ENCODE measurements around the gene LIFR.

LIFR gene

GRCh38 chr5:38455796-38456330, 100.6 kb downstream of the LIFR start:
- no peaks in the 10 kb centered on the region for H3K36me3 ChIP-seq (ENCODE audit: control insufficient read depth, insufficient read depth, low read length)
- no peaks in the 10 kb centered on the region for H3K9me3 ChIP-seq (ENCODE audit: control insufficient read depth, insufficient read depth, low read length)
- H3K4me1 ChIP-seq (ENCODE audit: control insufficient read depth, insufficient read depth, low read length), result no peaks in the 10 kb centered on the region
- WGBS (ENCODE audit: insufficient coverage, insufficient read length), result no CpG with 5 or more reads among the region's 8 CpGs
- H3K4me3 ChIP-seq (ENCODE audit: low read length), result no peak overlapping the region
- no peaks in the 10 kb centered on the region for H3K27me3 ChIP-seq (ENCODE audit: control insufficient read depth, insufficient read depth, low read length)
- H3K27ac ChIP-seq (ENCODE audit: low read length), result no peak overlapping the region
- DNase-seq (ENCODE audit: low read depth, low spot score), result no peak

DNA sequence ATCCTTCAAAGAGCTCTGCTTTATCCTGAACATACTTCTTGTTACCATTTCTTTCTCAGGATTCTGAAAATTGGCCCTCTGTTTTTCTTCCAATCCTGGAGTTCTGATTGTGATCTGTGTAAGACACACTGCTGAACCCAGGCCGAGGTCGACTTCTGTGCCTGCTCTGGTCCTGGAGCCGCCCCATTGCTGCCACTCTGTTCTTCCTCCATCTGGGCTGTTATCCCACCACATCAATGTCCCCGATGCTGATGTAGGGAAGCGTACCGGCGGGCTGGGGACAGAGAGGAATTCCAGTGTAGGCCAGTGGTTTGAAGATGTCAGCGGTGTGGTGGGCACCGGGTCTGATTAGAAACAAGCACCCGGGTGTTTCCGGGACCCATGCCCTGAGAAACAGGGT, 102.5 kb downstream of the LIFR start:
- H3K36me3 ChIP-seq (ENCODE audit: control insufficient read depth, insufficient read depth, low read length), result no peaks in the 10 kb centered on the region
- WGBS (ENCODE audit: insufficient coverage, insufficient read length), result no CpG with 5 or more reads among the region's 11 CpGs
- H3K4me3 ChIP-seq (ENCODE audit: low read length), result no peak overlapping the region
- H3K27ac ChIP-seq (ENCODE audit: low read length), result no peak overlapping the region
- DNase-seq (ENCODE audit: low read depth, low spot score), result no peak
- no peaks in the 10 kb centered on the region for H3K4me1 ChIP-seq (ENCODE audit: control insufficient read depth, insufficient read depth, low read length)
- H3K27me3 ChIP-seq (ENCODE audit: control insufficient read depth, insufficient read depth, low read length), result no peaks in the 10 kb centered on the region
- no peaks in the 10 kb centered on the region for H3K9me3 ChIP-seq (ENCODE audit: control insufficient read depth, insufficient read depth, low read length)

DNA sequence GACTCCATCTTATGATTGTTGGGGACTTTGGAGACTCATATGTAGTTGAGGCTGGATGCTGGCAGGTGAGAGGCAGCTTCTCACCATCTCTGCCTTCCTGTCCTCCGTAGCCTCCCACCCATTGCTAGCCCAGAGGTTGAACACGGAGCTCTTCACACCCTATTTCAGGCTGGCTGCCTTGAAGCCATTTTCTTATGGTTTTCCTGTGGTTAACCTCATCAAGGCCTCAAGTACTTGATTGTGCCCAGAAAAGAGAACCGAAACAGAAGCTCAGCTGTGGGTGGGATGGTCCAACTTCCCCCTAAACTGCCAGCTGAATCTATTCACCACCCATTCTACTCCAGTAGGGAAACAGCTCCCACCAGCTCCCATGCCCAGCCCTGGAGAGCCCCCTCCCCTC, 102.9 kb downstream of the LIFR start:
- Histone ChIP-seq H3K36me3 (ENCODE audit: control insufficient read depth, insufficient read depth, low read length) (no peaks in the 10 kb centered on the region), H3K27me3 (ENCODE audit: control insufficient read depth, insufficient read depth, low read length) (no peaks in the 10 kb centered on the region), H3K9me3 (ENCODE audit: control insufficient read depth, insufficient read depth, low read length) (no peaks in the 10 kb centered on the region), H3K4me1 (ENCODE audit: control insufficient read depth, insufficient read depth, low read length) (no peaks in the 10 kb centered on the region), H3K27ac (ENCODE audit: low read length) (no peak overlapping the region), H3K4me3 (ENCODE audit: low read length) (no peak overlapping the region)
- no CpG with 5 or more reads among the region's 3 CpGs for WGBS (ENCODE audit: insufficient coverage, insufficient read length)
- DNase-seq (ENCODE audit: low read depth, low spot score), result no peak

DNA sequence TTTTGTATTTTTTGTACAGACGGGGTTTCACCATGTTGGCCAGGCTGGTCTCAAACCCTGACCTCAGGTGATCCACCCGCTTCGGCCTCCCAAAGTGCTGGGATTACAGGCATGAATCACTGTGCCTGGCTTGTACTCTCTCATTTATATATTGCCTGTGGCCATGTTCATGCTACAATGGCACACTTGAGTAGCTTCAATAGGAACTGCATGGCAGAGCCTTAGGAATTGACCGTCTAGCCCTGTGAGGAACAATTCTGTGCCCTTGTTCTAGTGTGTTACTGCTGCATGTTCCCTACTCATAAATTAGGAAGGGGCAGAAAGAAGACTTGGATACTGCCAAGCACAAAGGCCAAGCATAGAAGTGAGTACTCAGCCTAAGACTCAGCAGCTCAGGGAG, 104.2 kb downstream of the LIFR start:
- no peaks in the 10 kb centered on the region for H3K36me3 ChIP-seq (ENCODE audit: control insufficient read depth, insufficient read depth, low read length)
- H3K4me3 ChIP-seq (ENCODE audit: low read length), result no peak overlapping the region
- no peaks in the 10 kb centered on the region for H3K4me1 ChIP-seq (ENCODE audit: control insufficient read depth, insufficient read depth, low read length)
- H3K27me3 ChIP-seq (ENCODE audit: control insufficient read depth, insufficient read depth, low read length), result no peaks in the 10 kb centered on the region
- no CpG with 5 or more reads among the region's 4 CpGs for WGBS (ENCODE audit: insufficient coverage, insufficient read length)
- H3K27ac ChIP-seq (ENCODE audit: low read length), result no peak overlapping the region
- no peaks in the 10 kb centered on the region for H3K9me3 ChIP-seq (ENCODE audit: control insufficient read depth, insufficient read depth, low read length)
- DNase-seq (ENCODE audit: low read depth, low spot score), result no peak

GRCh38 chr5:38451074-38451725, 105.2 kb downstream of the LIFR start:
- no peaks in the 10 kb centered on the region for H3K27me3 ChIP-seq (ENCODE audit: control insufficient read depth, insufficient read depth, low read length)

DNA sequence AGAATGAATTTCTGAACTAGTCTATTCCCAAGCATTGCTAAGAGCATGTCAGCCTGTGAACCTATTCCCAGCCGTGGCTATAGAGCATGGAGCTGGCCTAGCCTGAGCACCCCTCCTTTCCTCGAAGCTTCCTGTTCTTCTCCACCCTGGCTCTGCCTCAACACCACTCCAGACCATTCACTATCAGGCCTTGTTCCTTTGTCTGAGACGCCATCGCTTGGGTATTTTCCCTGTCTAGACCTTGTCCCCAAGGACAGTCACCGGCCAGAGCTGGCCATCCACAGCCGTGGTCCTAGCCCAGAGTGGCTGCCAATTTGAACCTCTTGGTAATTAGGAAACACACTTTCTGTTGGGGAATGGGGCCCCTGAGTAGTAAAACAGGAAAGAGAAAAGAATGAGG, 105.8 kb downstream of the LIFR start:
- Histone ChIP-seq H3K9me3 (ENCODE audit: control insufficient read depth, insufficient read depth, low read length) (no peaks in the 10 kb centered on the region), H3K36me3 (ENCODE audit: control insufficient read depth, insufficient read depth, low read length) (no peaks in the 10 kb centered on the region), H3K27ac (ENCODE audit: low read length) (no peak overlapping the region), H3K4me3 (ENCODE audit: low read length) (no peak overlapping the region), H3K27me3 (ENCODE audit: control insufficient read depth, insufficient read depth, low read length) (no peaks in the 10 kb centered on the region), H3K4me1 (ENCODE audit: control insufficient read depth, insufficient read depth, low read length) (no peaks in the 10 kb centered on the region)
- DNase-seq (ENCODE audit: low read depth, low spot score), result no peak
- WGBS (ENCODE audit: insufficient coverage, insufficient read length), result no CpG with 5 or more reads among the region's 6 CpGs

More at GRCh38 chr5:38451074-38451725, 105.2 kb downstream of the LIFR start:
- no peak overlapping the region for H3K27ac ChIP-seq (ENCODE audit: low read length)
- no peaks in the 10 kb centered on the region for H3K9me3 ChIP-seq (ENCODE audit: control insufficient read depth, insufficient read depth, low read length)
- H3K4me1 ChIP-seq (ENCODE audit: control insufficient read depth, insufficient read depth, low read length), result no peaks in the 10 kb centered on the region
- no CpG with 5 or more reads among the region's 9 CpGs for WGBS (ENCODE audit: insufficient coverage, insufficient read length)
- no peak for DNase-seq (ENCODE audit: low read depth, low spot score)
- H3K36me3 ChIP-seq (ENCODE audit: control insufficient read depth, insufficient read depth, low read length), result no peaks in the 10 kb centered on the region
- no peak overlapping the region for H3K4me3 ChIP-seq (ENCODE audit: low read length)

DNA sequence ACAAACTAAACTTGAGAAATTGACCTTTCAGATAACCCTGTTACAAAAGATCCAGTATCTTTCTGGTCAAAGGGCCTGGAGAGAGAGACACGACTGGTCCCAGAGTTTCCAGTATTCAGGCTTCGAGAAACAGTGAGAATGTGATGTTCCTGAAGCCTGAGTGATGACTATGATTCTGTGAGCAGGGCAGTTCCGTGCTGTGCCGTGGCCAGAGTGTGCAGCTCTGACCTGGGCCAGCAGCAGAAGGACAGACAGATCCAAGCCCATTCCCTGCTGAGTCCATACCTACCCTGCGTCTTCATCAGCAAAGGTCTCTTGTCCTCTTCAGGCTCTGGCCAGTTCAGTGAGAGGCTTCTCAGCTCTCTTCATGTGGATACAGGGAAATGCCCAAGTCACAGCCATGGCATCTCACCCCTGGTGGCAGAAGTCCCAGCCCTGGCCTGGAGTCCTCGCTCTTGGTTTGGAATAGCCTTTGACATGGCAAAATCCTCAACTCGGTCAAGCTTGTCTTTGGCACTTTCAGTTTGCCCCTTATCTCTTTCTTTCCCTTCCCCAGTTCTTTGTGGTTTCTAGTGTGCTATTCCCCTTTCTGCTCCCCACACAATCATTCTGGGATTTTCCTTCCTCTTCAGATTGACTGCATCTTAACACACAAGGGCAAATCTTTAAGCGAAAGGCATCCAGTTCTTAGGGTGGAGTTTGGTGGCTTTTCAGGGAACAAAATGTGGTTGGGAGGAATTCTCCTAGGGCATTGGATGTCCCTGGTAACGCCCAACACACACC, 107.7 kb downstream of the LIFR start:
- WGBS (ENCODE audit: insufficient coverage, insufficient read length), result no CpG with 5 or more reads among the region's 9 CpGs
- Histone ChIP-seq H3K9me3 (ENCODE audit: control insufficient read depth, insufficient read depth, low read length) (no peaks in the 10 kb centered on the region), H3K4me3 (ENCODE audit: low read length) (no peak overlapping the region), H3K27ac (ENCODE audit: low read length) (no peak overlapping the region), H3K27me3 (ENCODE audit: control insufficient read depth, insufficient read depth, low read length) (no peaks in the 10 kb centered on the region), H3K4me1 (ENCODE audit: control insufficient read depth, insufficient read depth, low read length) (no peaks in the 10 kb centered on the region), H3K36me3 (ENCODE audit: control insufficient read depth, insufficient read depth, low read length) (no peaks in the 10 kb centered on the region)
- no peak for DNase-seq (ENCODE audit: low read depth, low spot score)

DNA sequence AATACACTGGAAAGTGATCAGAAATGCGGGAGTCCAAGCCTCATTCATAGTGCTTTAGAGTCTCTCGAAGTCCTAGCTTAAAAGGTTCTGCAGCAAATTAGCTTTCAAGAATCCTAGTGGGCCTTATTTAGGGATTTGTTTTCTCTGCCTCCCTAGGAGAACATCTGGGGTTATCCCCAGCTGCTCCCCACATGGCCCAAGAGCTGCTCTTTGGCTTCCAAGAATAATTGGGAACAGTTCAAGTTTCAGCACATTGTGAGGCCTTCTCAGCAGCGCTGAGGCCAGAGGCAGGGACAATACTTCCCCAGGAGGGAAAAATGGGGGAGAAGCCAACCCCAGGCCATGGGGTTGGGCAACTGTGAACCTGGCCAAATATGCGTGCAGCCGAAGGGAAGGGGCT, 108.7 kb downstream of the LIFR start:
- no peaks in the 10 kb centered on the region for H3K27me3 ChIP-seq (ENCODE audit: control insufficient read depth, insufficient read depth, low read length)
- H3K36me3 ChIP-seq (ENCODE audit: control insufficient read depth, insufficient read depth, low read length), result no peaks in the 10 kb centered on the region
- no peak overlapping the region for H3K27ac ChIP-seq (ENCODE audit: low read length)
- no peak overlapping the region for H3K4me3 ChIP-seq (ENCODE audit: low read length)
- no CpG with 5 or more reads among the region's 5 CpGs for WGBS (ENCODE audit: insufficient coverage, insufficient read length)
- H3K9me3 ChIP-seq (ENCODE audit: control insufficient read depth, insufficient read depth, low read length), result no peaks in the 10 kb centered on the region
- no peak for DNase-seq (ENCODE audit: low read depth, low spot score)
- H3K4me1 ChIP-seq (ENCODE audit: control insufficient read depth, insufficient read depth, low read length), result no peaks in the 10 kb centered on the region

DNA sequence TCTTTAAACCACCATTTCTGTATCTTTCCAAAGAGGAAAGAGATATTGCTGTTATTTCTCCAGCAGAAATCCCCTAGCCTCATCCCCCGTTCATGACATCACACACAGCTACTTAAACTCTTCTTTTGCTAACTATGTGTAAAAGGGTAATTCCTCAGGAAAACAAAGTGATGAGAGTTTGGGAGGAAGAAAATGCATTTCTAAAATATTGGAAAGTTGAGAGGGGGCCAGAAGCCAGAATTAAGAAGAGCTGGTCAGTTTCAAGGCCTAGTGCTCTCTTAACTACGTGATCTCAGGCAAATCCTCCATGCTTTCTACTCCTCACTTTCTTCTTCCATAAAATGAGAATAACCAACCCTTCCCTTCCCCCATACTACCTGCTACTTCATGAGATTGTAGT, 109.4 kb downstream of the LIFR start:
- no peak overlapping the region for H3K27ac ChIP-seq (ENCODE audit: low read length)
- H3K27me3 ChIP-seq (ENCODE audit: control insufficient read depth, insufficient read depth, low read length), result no peaks in the 10 kb centered on the region
- WGBS (ENCODE audit: insufficient coverage, insufficient read length), result no CpG with 5 or more reads among the region's 2 CpGs
- no peaks in the 10 kb centered on the region for H3K4me1 ChIP-seq (ENCODE audit: control insufficient read depth, insufficient read depth, low read length)
- H3K4me3 ChIP-seq (ENCODE audit: low read length), result no peak overlapping the region
- no peak for DNase-seq (ENCODE audit: low read depth, low spot score)
- H3K36me3 ChIP-seq (ENCODE audit: control insufficient read depth, insufficient read depth, low read length), result no peaks in the 10 kb centered on the region
- H3K9me3 ChIP-seq (ENCODE audit: control insufficient read depth, insufficient read depth, low read length), result no peaks in the 10 kb centered on the region

- WGBS (ENCODE audit: insufficient coverage, insufficient read length), result no CpG with 5 or more reads among the region's 21 CpGs
- Histone ChIP-seq H3K36me3 (ENCODE audit: control insufficient read depth, insufficient read depth, low read length) (no peaks in the 10 kb centered on the region), H3K9me3 (ENCODE audit: control insufficient read depth, insufficient read depth, low read length) (no peaks in the 10 kb centered on the region), H3K4me3 (ENCODE audit: low read length) (no peak overlapping the region), H3K27ac (ENCODE audit: low read length) (no peak overlapping the region), H3K27me3 (ENCODE audit: control insufficient read depth, insufficient read depth, low read length) (no peaks in the 10 kb centered on the region), H3K4me1 (ENCODE audit: control insufficient read depth, insufficient read depth, low read length) (no peaks in the 10 kb centered on the region)
- no peak for DNase-seq (ENCODE audit: low read depth, low spot score)
These were observed 110.4 kb downstream of the LIFR start for GRCh38 chr5:38446029-38446522.

Data from iPS DF 6.9 (cell line).